ENCODE results near the gene NENF. TPM values are rescaled to one million over a fixed set of nuclear protein-coding genes. Genes with fewer than 3 reads are reported as not detected.

Gene NENF
- total RNA-seq, 1 donor from 2014 or later = 110 TPM

- no peak for DNase-seq (ENCODE audit: extremely low spot score in 2 of 2)
- peak; percentile 10 to 38 (median 22) for TF ChIP-seq CTCF (IDR thresholded peaks at IDR 0.05)
- no peak for TF ChIP-seq POLR2A (IDR thresholded peaks at IDR 0.05)
- H3K4me1 ChIP-seq = peaks cover 7% of the 10 kb centered on the region
- H3K27ac ChIP-seq = no peak overlapping the region
- intact Hi-C loops (cut with DNase I) = no loop called here
- no peaks in the 10 kb centered on the region for H3K36me3 ChIP-seq
- no peaks in the 10 kb centered on the region for H3K9me3 ChIP-seq
- H3K27me3 ChIP-seq = no peaks in the 10 kb centered on the region
- H3K4me3 ChIP-seq = no peak overlapping the region
These were observed 25.1 kb downstream of the NENF start for GRCh38 chr1:212457740-212458338.

GRCh38 chr1:212458817-212459216, 26.1 kb downstream of the NENF start:
- no peaks in the 10 kb centered on the region for H3K36me3 ChIP-seq
- H3K4me1 ChIP-seq = peaks cover 7% of the 10 kb centered on the region
- H3K27me3 ChIP-seq = no peaks in the 10 kb centered on the region
- no peak overlapping the region for H3K4me3 ChIP-seq
- TF ChIP-seq CTCF (IDR thresholded peaks at IDR 0.05) (no peak), POLR2AphosphoS5 (IDR thresholded peaks at IDR 0.05; ENCODE audit: insufficient read depth in 1 of 2, low read depth in 1 of 2) (no peak), POLR2A (IDR thresholded peaks at IDR 0.05) (no peak)
- intact Hi-C loops (cut with DNase I) = no loop called here
- no peaks in the 10 kb centered on the region for H3K9me3 ChIP-seq
- no peak overlapping the region for H3K27ac ChIP-seq
- DNase-seq (ENCODE audit: extremely low spot score in 2 of 2) = no peak

- intact Hi-C loops (cut with DNase I) = no loop called here
- Histone ChIP-seq H3K27ac (no peak overlapping the region), H3K36me3 (no peaks in the 10 kb centered on the region), H3K4me3 (no peak overlapping the region), H3K27me3 (no peaks in the 10 kb centered on the region), H3K4me1 (peaks cover 7% of the 10 kb centered on the region), H3K9me3 (no peaks in the 10 kb centered on the region)
- no peak for DNase-seq (ENCODE audit: extremely low spot score in 2 of 2)
- TF ChIP-seq CTCF (IDR thresholded peaks at IDR 0.05) (no peak), POLR2A (IDR thresholded peaks at IDR 0.05) (no peak), POLR2AphosphoS5 (IDR thresholded peaks at IDR 0.05; ENCODE audit: insufficient read depth in 1 of 2, low read depth in 1 of 2) (no peak)
These were observed 26.9 kb downstream of the NENF start for GRCh38 chr1:212459656-212460055.

GRCh38 chr1:212460376-212460775, 27.7 kb downstream of the NENF start:
- peaks cover 7% of the 10 kb centered on the region for H3K4me1 ChIP-seq
- no peaks in the 10 kb centered on the region for H3K36me3 ChIP-seq
- H3K4me3 ChIP-seq = no peak overlapping the region
- intact Hi-C loops (cut with DNase I) = no loop called here
- H3K27me3 ChIP-seq = no peaks in the 10 kb centered on the region
- no peaks in the 10 kb centered on the region for H3K9me3 ChIP-seq
- H3K27ac ChIP-seq = no peak overlapping the region
- TF ChIP-seq POLR2A (IDR thresholded peaks at IDR 0.05) = no peak
- TF ChIP-seq CTCF (IDR thresholded peaks at IDR 0.05) = no peak
- no peak for TF ChIP-seq POLR2AphosphoS5 (IDR thresholded peaks at IDR 0.05; ENCODE audit: insufficient read depth in 1 of 2, low read depth in 1 of 2)
- DNase-seq (ENCODE audit: extremely low spot score in 2 of 2) = no peak

- Histone ChIP-seq H3K4me3 (no peak overlapping the region), H3K27ac (no peak overlapping the region), H3K4me1 (peaks cover 7% of the 10 kb centered on the region), H3K36me3 (no peaks in the 10 kb centered on the region), H3K27me3 (no peaks in the 10 kb centered on the region), H3K9me3 (no peaks in the 10 kb centered on the region)
- intact Hi-C loops (cut with DNase I) = no loop called here
- no peak for TF ChIP-seq POLR2AphosphoS5 (IDR thresholded peaks at IDR 0.05; ENCODE audit: insufficient read depth in 1 of 2, low read depth in 1 of 2)
- TF ChIP-seq CTCF (IDR thresholded peaks at IDR 0.05) = no peak
- no peak for TF ChIP-seq POLR2A (IDR thresholded peaks at IDR 0.05)
- no peak for DNase-seq (ENCODE audit: extremely low spot score in 2 of 2)
These were observed 29.4 kb downstream of the NENF start for GRCh38 chr1:212461916-212462660.
